Subcutaneous abdominal adipose tissue (tissue), 5 donors: ENCODE data around the gene CUX1.

Experiments
- H3K27ac ChIP-seq: one replicate; pipeline ENCODE4 v1.7.0; 2013; ENCODE audit warnings: low read depth, mild to moderate bottlenecking, inconsistent platforms, low read length, moderate library complexity
- H3K27me3 ChIP-seq, 5 donors: one replicate each; pipeline ENCODE4 v1.7.0; 2013; ENCODE audit warnings: low read length in 5 of 5, inconsistent platforms in 1 of 5; ENCODE audit not compliant: control insufficient read depth in 5 of 5, insufficient read depth in 4 of 5
- H3K36me3 ChIP-seq, 5 donors: one replicate each; pipeline ENCODE4 v1.7.0; 2013; ENCODE audit warnings: low read length in 5 of 5; ENCODE audit not compliant: control insufficient read depth in 5 of 5, insufficient read depth in 5 of 5
- H3K4me1 ChIP-seq, 5 donors: one replicate each; pipeline ENCODE4 v1.7.0; 2013; ENCODE audit warnings: low read length in 5 of 5, mild to moderate bottlenecking in 3 of 5, moderate library complexity in 1 of 5; ENCODE audit not compliant: control insufficient read depth in 5 of 5, insufficient read depth in 5 of 5
- H3K4me3 ChIP-seq, 5 donors: one replicate each; pipeline ENCODE4 v1.7.0; 2013; ENCODE audit warnings: low read length in 5 of 5, low read depth in 1 of 5
- H3K9ac ChIP-seq, 5 donors: one replicate each; pipeline ENCODE4 v1.7.0; 2013; ENCODE audit warnings: low read length in 5 of 5, mild to moderate bottlenecking in 4 of 5, moderate library complexity in 3 of 5
- H3K9me3 ChIP-seq, 5 donors: one replicate each; pipeline ENCODE4 v1.7.0; 2013; ENCODE audit warnings: low read length in 5 of 5; ENCODE audit not compliant: control insufficient read depth in 5 of 5
- donor health status: healthy.
- donor health status: healthy.
- donor health status: healthy.
- donor health status: healthy.
- donor health status: healthy.

Gene CUX1

DNA sequence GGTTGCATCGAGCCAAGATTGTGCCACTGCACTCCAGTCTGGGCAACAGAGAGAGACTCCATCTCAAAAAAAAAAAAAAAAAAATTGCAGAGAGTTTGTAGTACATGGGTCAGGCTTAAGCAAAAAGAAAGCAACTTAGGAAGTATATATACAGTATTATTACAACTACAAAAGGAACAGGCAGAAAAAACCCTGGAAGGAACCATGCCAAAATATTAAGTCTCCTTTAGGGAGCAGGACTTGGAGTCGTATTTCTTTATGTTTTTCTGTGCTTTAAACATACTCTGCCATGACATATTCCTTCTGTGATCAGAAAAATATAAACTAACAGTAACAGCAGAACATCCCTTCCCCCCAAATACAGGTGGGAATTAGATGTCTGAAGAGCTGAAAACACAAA is 144.4 kb downstream of the CUX1 start:
- Histone ChIP-seq H3K9ac (no peak overlapping the region), H3K9me3 (no peaks in the 10 kb centered on the region), H3K4me1 (peaks cover 0 to 6% (median 0%) of the 10 kb centered on the region in 5 donors)

DNA sequence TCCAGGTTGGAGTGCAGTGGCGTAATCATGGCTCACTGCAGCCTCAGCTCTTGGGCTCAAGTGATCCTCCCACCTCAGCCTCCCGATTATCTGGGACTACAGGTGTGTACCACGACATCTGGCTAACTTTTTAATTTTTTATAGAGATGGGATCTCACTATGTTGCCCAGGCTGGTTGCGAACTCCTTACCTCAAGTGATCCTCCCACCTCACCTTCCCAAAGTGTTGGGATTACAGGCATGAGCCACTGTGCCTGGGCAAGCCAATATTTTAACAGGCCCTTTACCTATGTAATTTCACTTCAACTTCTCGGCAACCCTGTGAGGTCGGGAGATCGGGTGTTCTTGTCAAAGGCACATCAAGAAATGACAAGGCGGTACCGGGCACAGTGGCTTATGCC is 146.3 kb downstream of the CUX1 start:
- Histone ChIP-seq H3K9me3 (no peaks in the 10 kb centered on the region), H3K27me3 (no peaks in the 10 kb centered on the region), H3K9ac (no peak overlapping the region), H3K27ac (no peak overlapping the region), H3K4me1 (peaks cover 0 to 6% (median 0%) of the 10 kb centered on the region in 5 donors), H3K4me3 (no peak overlapping the region), H3K36me3 (no peaks in the 10 kb centered on the region)

More for the DNA sequence above, 144.4 kb downstream of the CUX1 start:
- no peak overlapping the region for H3K27ac ChIP-seq
- H3K27me3 ChIP-seq: no peaks in the 10 kb centered on the region
- H3K4me3 ChIP-seq: no peak overlapping the region
- no peaks in the 10 kb centered on the region for H3K36me3 ChIP-seq

GRCh38 chr7:101964680-101965452 is 147.4 kb downstream of the CUX1 start:
- Histone ChIP-seq H3K9ac (no peak overlapping the region), H3K36me3 (no peaks in the 10 kb centered on the region), H3K9me3 (no peaks in the 10 kb centered on the region), H3K27ac (no peak overlapping the region), H3K4me3 (no peak overlapping the region), H3K4me1 (peaks cover 0 to 6% (median 0%) of the 10 kb centered on the region in 5 donors), H3K27me3 (no peaks in the 10 kb centered on the region)

DNA sequence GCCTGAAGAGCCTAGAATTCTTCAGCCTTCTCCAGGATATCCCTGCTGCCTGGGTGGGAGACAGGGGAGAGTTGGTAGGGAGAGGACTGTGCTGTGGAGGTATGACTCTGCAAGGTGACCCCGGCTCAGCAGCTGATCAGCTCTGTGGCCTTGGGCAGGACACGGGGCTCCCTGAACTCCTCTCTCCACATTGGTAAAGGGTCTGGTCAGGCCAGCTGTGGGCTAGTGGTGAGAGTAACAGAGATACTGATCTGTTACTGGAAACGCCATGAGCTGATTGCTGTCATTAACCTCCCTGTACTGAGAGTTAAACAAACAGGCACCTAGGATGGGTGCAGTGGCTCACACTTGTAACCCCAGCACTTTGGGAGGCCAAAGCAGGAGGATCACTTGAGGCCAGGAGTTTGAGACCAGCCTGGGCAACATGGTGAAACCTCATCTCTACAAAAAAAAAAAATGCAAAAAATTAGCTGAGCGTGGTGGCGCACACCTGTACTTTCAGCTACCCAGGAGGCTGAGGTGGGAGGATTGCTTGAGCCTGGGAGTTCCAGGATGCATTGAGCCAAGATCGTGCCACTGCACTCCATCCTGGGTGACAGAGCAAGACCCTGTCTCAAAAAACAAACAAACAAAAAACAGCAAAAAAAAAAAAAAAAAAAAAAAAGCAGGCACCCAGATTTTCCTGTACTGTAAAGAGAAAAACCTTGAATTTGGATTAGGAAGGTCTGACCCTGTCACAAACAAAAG is 151.5 kb downstream of the CUX1 start:
- H3K4me1 ChIP-seq: no peaks in the 10 kb centered on the region
- H3K9ac ChIP-seq: no peak overlapping the region
- H3K4me3 ChIP-seq: no peak overlapping the region
- no peak overlapping the region for H3K27ac ChIP-seq
- no peaks in the 10 kb centered on the region for H3K9me3 ChIP-seq
- H3K27me3 ChIP-seq: no peaks in the 10 kb centered on the region
- H3K36me3 ChIP-seq: peaks cover 0 to 3% (median 0%) of the 10 kb centered on the region in 5 donors

GRCh38 chr7:101969997-101970585 is 152.7 kb downstream of the CUX1 start:
- Histone ChIP-seq H3K4me3 (no peak overlapping the region), H3K27ac (no peak overlapping the region), H3K9ac (no peak overlapping the region), H3K36me3 (peaks cover 0 to 3% (median 0%) of the 10 kb centered on the region in 5 donors), H3K27me3 (no peaks in the 10 kb centered on the region), H3K4me1 (no peaks in the 10 kb centered on the region), H3K9me3 (no peaks in the 10 kb centered on the region)

DNA sequence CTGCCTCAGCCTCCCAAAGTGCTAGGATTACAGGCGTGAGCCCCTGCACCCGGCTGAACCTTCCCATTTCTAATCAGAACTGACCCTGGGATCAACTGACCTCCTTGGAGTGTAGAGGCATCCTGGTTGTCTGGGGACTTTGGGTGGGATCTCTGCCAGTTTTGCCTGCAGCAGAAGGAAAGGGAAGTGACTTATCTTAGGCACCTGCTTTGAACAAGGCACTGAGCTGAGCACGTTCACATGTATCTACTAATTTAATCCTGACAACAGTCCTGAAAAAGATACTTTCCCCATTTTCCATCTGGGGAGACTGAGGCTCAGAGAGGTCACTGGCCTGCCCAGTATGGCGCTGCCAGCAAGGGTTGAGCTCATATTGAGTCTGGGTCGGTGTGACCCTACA is 153.4 kb downstream of the CUX1 start:
- Histone ChIP-seq H3K4me3 (no peak overlapping the region), H3K9ac (no peak overlapping the region), H3K9me3 (no peaks in the 10 kb centered on the region), H3K4me1 (no peaks in the 10 kb centered on the region), H3K36me3 (peaks cover 0 to 3% (median 0%) of the 10 kb centered on the region in 5 donors), H3K27me3 (no peaks in the 10 kb centered on the region), H3K27ac (no peak overlapping the region)

GRCh38 chr7:101971457-101971856 is 154.0 kb downstream of the CUX1 start:
- H3K9me3 ChIP-seq: no peaks in the 10 kb centered on the region
- H3K4me1 ChIP-seq: no peaks in the 10 kb centered on the region
- H3K27me3 ChIP-seq: no peaks in the 10 kb centered on the region
- peaks cover 0 to 3% (median 0%) of the 10 kb centered on the region in 5 donors for H3K36me3 ChIP-seq
- no peak overlapping the region for H3K9ac ChIP-seq
- H3K4me3 ChIP-seq: no peak overlapping the region
- no peak overlapping the region for H3K27ac ChIP-seq

DNA sequence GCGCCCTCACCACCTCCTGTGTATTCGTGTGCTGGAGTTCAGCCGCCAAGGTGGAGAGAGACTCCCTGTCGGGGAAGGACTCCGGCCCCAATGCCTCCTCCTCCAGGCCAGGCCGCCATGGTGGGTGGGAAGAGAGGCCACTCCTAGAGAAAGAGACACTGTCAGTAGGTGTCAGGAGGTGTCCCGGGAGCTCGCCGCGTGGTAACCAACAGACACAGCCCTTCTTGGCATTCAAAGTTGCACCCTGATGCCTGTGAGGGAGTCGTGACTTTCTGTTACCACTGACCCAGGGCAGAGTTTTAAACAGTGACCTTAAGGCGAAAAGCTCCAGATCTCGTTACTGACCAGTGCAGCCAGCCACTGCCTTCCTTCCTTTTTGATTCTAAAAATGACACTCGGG is 155.2 kb downstream of the CUX1 start:
- Histone ChIP-seq H3K27me3 (no peaks in the 10 kb centered on the region), H3K36me3 (peaks cover 0 to 3% (median 0%) of the 10 kb centered on the region in 5 donors), H3K27ac (no peak overlapping the region), H3K9me3 (no peaks in the 10 kb centered on the region), H3K9ac (no peak overlapping the region), H3K4me1 (no peaks in the 10 kb centered on the region), H3K4me3 (no peak overlapping the region)

GRCh38 chr7:101973130-101973529 is 155.7 kb downstream of the CUX1 start:
- no peak overlapping the region for H3K27ac ChIP-seq
- no peak overlapping the region for H3K9ac ChIP-seq
- peaks cover 0 to 3% (median 0%) of the 10 kb centered on the region in 5 donors for H3K36me3 ChIP-seq
- H3K4me1 ChIP-seq: no peaks in the 10 kb centered on the region
- no peaks in the 10 kb centered on the region for H3K27me3 ChIP-seq
- no peaks in the 10 kb centered on the region for H3K9me3 ChIP-seq
- no peak overlapping the region for H3K4me3 ChIP-seq

GRCh38 chr7:101974393-101974792 is 157.0 kb downstream of the CUX1 start:
- Histone ChIP-seq H3K9me3 (no peaks in the 10 kb centered on the region), H3K36me3 (peaks cover 0 to 3% (median 0%) of the 10 kb centered on the region in 5 donors), H3K9ac (no peak overlapping the region), H3K4me1 (no peaks in the 10 kb centered on the region), H3K4me3 (no peak overlapping the region), H3K27me3 (no peaks in the 10 kb centered on the region), H3K27ac (no peak overlapping the region)
